Bronchial epithelial cell (primary cell): ENCODE results near the gene AP1B1. TPM values are rescaled to one million over a fixed set of nuclear protein-coding genes. Genes with fewer than 3 reads are reported as not detected.

Source experiments
- DNase-seq: peaks from one replicate; pipeline ENCODE4 v3.0.0-alpha.2; 2010; ENCODE audit warnings: low read depth
- FAIRE-seq: peaks from 2 replicates; lab custom pipeline; 2011; peaks lifted over from hg19 to GRCh38; lab: Jason Lieb, UNC
- H3K27me3 ChIP-seq: 2 replicates; pipeline ENCODE4 v1.5.1; 2011; ENCODE audit warnings: low read length; ENCODE audit not compliant: control insufficient read depth, insufficient read depth
- H3K36me3 ChIP-seq: 2 replicates; pipeline ENCODE4 v1.5.1; 2011; ENCODE audit warnings: low read length; ENCODE audit not compliant: control insufficient read depth, insufficient read depth
- H3K4me3 ChIP-seq: 2 replicates; pipeline ENCODE4 v1.5.1; 2011; ENCODE audit warnings: mild to moderate bottlenecking, low read depth, low read length, control low read depth
- CTCF ChIP-seq: IDR thresholded peaks from 2 replicates; pipeline ENCODE4 v1.5.1; 2011; ENCODE audit warnings: mild to moderate bottlenecking, moderate library complexity, low read length, control low read depth, inconsistent platforms; ENCODE audit not compliant: insufficient read depth, severe bottlenecking
- total RNA-seq: library from RNA; depleted of rRNA; stranded (reverse); fragments of >200 nt; gene quantifications from 2 replicates; pipeline ENCODE4 v1.2.1, GENCODE V29; 2014

The AP1B1 gene
- total RNA-seq, 1 donor from 2014 or later: 44.8 TPM

GRCh38 chr22:29390270-29390669 lies 1.9 kb upstream of the AP1B1 start:
- Histone ChIP-seq H3K36me3 (no peaks in the 10 kb centered on the region), H3K27me3 (no peaks in the 10 kb centered on the region), H3K4me3 (no peak overlapping the region)
- DNase-seq: no peak
- FAIRE-seq: no peak
- no peak for TF ChIP-seq CTCF

DNA sequence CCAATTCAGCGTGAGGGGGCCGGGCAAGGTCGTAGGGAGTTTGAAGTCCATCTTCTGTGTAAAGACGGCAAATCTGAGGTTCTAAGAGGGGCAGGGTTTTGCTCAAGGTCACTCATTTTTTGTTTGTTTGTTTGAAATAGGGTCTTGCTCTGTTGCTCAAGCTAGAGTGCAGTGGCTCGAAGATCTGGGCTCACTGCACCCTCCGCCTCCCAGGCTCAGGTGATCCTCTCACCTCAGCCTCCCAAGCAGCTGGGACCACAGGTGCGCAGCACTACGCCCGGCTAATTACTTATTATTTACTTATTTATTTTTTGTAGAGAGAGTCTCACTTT lies 355 bp upstream of the AP1B1 start:
- FAIRE-seq (no peak), DNase-seq (no peak)
- TF ChIP-seq CTCF: no peak
- peaks cover 1% of the 10 kb centered on the region for H3K36me3 ChIP-seq
- peak overlapping the region; percentile 54 for H3K4me3 ChIP-seq
- H3K27me3 ChIP-seq: no peaks in the 10 kb centered on the region

DNA sequence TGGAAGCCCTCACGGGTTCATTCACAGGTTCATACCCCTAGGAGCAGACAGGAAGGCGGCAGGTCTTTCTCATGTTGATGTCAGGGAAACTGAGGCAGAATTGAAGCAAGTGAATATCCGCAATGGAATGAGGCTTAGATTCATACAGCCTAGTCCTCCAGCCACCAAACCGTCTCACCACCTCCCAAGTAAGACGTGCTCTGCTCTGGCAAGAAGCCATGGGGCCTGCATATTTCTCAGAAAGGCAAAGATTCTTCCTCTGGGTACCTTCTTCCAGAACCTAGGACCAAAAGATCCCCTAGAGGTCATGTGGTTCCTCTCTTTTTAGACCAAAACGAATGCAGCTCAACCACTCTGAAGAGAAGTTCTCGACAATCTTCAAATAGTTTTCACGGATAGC lies 1.7 kb downstream of the AP1B1 start:
- Histone ChIP-seq H3K36me3 (peaks cover 3% of the 10 kb centered on the region), H3K4me3 (no peak overlapping the region), H3K27me3 (no peaks in the 10 kb centered on the region)
- FAIRE-seq: no peak
- DNase-seq: no peak
- TF ChIP-seq CTCF: no peak

GRCh38 chr22:29385748-29386147 lies 2.6 kb downstream of the AP1B1 start:
- TF ChIP-seq CTCF: no peak
- FAIRE-seq: no peak
- Histone ChIP-seq H3K36me3 (peaks cover 3% of the 10 kb centered on the region), H3K27me3 (no peaks in the 10 kb centered on the region), H3K4me3 (no peak overlapping the region)
- DNase-seq: peak; percentile 17

DNA sequence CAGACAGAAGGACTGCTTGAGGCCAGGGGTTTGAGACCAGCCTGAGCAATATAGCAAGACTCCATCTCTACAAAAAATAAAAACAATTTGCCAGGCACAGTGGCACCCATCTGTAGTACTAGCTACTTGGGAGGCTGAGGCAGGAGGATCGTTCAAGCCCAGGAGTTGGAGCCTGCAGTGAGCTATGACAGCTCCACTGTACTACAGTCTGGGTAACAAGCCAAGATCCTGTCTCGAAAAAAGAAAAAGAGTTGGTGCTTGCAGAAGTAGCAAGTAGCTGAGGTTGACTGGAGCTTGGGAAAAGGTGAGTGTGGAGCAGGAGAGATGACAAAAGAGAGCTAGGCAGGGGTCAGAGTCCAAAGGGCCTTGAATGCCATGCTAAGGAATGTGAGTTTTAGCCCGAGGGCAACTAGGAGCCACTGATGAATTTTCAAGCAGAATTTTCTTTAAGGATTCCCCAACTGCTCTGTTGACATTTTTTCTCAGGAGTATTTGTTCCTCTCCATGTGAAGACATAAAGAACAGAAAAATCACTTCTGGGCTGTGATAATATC lies 3.1 kb downstream of the AP1B1 start:
- Histone ChIP-seq H3K36me3 (peaks cover 3% of the 10 kb centered on the region), H3K4me3 (no peak overlapping the region), H3K27me3 (no peaks in the 10 kb centered on the region)
- no peak for TF ChIP-seq CTCF
- DNase-seq: no peak
- no peak for FAIRE-seq

- Histone ChIP-seq H3K27me3 (no peaks in the 10 kb centered on the region), H3K4me3 (no peak overlapping the region), H3K36me3 (peaks cover 3% of the 10 kb centered on the region)
- no peak for TF ChIP-seq CTCF
- FAIRE-seq (no peak), DNase-seq (no peak)
These were observed 4.6 kb downstream of the AP1B1 start for GRCh38 chr22:29383740-29384139.
